Left lung (tissue), 10 donors: ENCODE results near the gene MYOF. TPM values are rescaled to one million over a fixed set of nuclear protein-coding genes. Genes with fewer than 3 reads are reported as not detected.

Experiments used
- ATAC-seq: fragments of 200-7000 bp; cut with Tn5 transposase; one replicate; pipeline ENCODE4 v1.9.1; 2020; ENCODE audit warnings: moderate library complexity
- DNase-seq, 4 donors: peaks; one replicate each; pipeline ENCODE4 v3.0.0-alpha.2; 2013 to 2020
- H3K27ac ChIP-seq, 2 donors: fragments of 200-600 bp; sonication (generic) in 1 of 2; one replicate each; pipeline versions ENCODE4 v1.5.0 to v1.8.0; 2020 to 2021
- H3K27me3 ChIP-seq, 2 donors: fragments of 200-600 bp; sonication (generic) in 1 of 2; one replicate each; pipeline versions ENCODE4 v1.5.0 to v1.8.0; 2020 to 2021
- H3K36me3 ChIP-seq, 2 donors: fragments of 200-600 bp; sonication (generic) in 1 of 2; one replicate each; pipeline versions ENCODE4 v1.5.0 to v1.8.0; 2020 to 2021
- H3K4me1 ChIP-seq, 2 donors: fragments of 200-600 bp; one replicate each; pipeline ENCODE4 v1.8.0; 2021
- H3K4me3 ChIP-seq, 2 donors: fragments of 200-600 bp; sonication (generic) in 1 of 2; one replicate each; pipeline versions ENCODE4 v1.5.0 to v1.8.0; 2020 to 2021; ENCODE audit warnings: mild to moderate bottlenecking in 1 of 2
- H3K9me3 ChIP-seq, 2 donors: fragments of 200-600 bp; sonication (generic) in 1 of 2; one replicate each; pipeline versions ENCODE4 v1.5.0 to v1.8.0; 2020 to 2021
- intact Hi-C, 2 donors: fragments of 100-400 bp; cut with DNase I; formaldehyde crosslinking; loops; one replicate each; pipeline versions ENCODE4 v1.11.2 to v1.14.2; 2022
- polyA plus RNA-seq, 6 donors: library from polyadenylated mRNA; unstranded; fragments of 120-200 nt; gene quantifications; one replicate each; pipeline ENCODE4 v1.2.1, GENCODE V29; 2013; ENCODE audit not compliant: insufficient read length in 6 of 6
- total RNA-seq, 2 donors: library from RNA; stranded (reverse); fragmentation: NEBNext Ultra II Directional; extraction: Animal tissue kit (Norgen Biotek cat#: 25700); gene quantifications; one replicate each; pipeline ENCODE4 v1.2.1, GENCODE V29; 2021
- TF ChIP-seq, protein P1 (sequence below), 2 donors: fragments of 200-600 bp; sonication (generic) in 1 of 2; IDR thresholded peaks; one replicate each; pipeline versions ENCODE4 v1.5.0 to v1.8.0; 2021; ENCODE audit warnings: antibody characterized with exemption in 2 of 2
- donor health status: DM: no; HTN: yes; CAD: no.
- donor health status: DM: no; HTN: no; CAD: no.

The MYOF gene
- total and polyA plus RNA-seq, 8 donors: 54.9 to 295 (median 67.9) TPM

DNA sequence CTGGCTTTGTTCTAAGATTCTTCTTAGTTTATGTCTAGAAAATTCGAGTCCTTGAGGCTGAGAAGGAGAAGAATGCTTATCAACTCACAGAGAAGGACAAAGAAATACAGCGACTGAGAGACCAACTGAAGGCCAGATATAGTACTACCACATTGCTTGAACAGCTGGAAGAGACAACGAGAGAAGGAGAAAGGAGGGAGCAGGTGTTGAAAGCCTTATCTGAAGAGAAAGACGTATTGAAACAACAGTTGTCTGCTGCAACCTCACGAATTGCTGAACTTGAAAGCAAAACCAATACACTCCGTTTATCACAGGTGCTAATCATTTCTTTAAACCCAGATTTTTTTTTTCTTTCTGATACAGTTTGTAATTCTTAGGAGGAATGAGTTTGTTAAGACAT lies 20.9 kb upstream of the MYOF start:
- Histone ChIP-seq H3K9me3 (no peaks in the 10 kb centered on the region), H3K4me1 (peaks cover 0 to 4% of the 10 kb centered on the region in 2 donors), H3K36me3 (no peaks in the 10 kb centered on the region), H3K4me3 (no peak overlapping the region), H3K27me3 (no peaks in the 10 kb centered on the region), H3K27ac (no peak overlapping the region)
- peak; percentile 30 for ATAC-seq
- TF ChIP-seq, protein P1, sequence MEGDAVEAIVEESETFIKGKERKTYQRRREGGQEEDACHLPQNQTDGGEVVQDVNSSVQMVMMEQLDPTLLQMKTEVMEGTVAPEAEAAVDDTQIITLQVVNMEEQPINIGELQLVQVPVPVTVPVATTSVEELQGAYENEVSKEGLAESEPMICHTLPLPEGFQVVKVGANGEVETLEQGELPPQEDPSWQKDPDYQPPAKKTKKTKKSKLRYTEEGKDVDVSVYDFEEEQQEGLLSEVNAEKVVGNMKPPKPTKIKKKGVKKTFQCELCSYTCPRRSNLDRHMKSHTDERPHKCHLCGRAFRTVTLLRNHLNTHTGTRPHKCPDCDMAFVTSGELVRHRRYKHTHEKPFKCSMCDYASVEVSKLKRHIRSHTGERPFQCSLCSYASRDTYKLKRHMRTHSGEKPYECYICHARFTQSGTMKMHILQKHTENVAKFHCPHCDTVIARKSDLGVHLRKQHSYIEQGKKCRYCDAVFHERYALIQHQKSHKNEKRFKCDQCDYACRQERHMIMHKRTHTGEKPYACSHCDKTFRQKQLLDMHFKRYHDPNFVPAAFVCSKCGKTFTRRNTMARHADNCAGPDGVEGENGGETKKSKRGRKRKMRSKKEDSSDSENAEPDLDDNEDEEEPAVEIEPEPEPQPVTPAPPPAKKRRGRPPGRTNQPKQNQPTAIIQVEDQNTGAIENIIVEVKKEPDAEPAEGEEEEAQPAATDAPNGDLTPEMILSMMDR (IDR thresholded peaks at IDR 0.05): no peak
- no peak for DNase-seq
- intact Hi-C loops: no loop called here

DNA sequence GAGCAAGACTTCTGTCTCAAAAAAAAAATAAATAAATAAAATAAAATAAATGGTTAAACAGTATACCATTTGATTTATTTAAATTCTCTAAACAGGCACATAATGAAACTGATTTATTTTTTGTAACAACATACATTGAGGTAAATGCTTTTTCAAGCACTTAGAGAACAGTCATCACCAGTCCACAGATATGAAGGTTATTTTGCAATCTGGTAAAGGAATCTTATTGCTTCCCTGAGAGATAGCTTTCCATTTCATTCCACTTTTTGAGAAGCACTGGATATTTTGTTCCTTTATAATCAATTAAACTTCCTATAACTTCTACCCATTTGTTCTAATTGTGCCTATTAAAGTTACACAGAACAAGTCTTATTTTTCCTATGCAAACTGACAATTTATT lies 19.5 kb upstream of the MYOF start:
- no peak for DNase-seq
- Histone ChIP-seq H3K27me3 (no peaks in the 10 kb centered on the region), H3K4me3 (no peak overlapping the region), H3K9me3 (no peaks in the 10 kb centered on the region), H3K36me3 (no peaks in the 10 kb centered on the region), H3K4me1 (peaks cover 0 to 18% of the 10 kb centered on the region in 2 donors), H3K27ac (no peak overlapping the region)
- no peak for ATAC-seq
- intact Hi-C loops: no loop called here
- TF ChIP-seq, protein P1 (IDR thresholded peaks at IDR 0.05): no peak

GRCh38 chr10:93498166-93498565 lies 16.0 kb upstream of the MYOF start:
- H3K4me1 ChIP-seq: peaks cover 0 to 26% of the 10 kb centered on the region in 2 donors
- H3K9me3 ChIP-seq: no peaks in the 10 kb centered on the region
- DNase-seq (no peak), ATAC-seq (no peak)
- TF ChIP-seq, protein P1 (IDR thresholded peaks at IDR 0.05): no peak
- no peak overlapping the region for H3K4me3 ChIP-seq
- no peaks in the 10 kb centered on the region for H3K36me3 ChIP-seq
- H3K27ac ChIP-seq: no peak overlapping the region
- H3K27me3 ChIP-seq: no peaks in the 10 kb centered on the region
- intact Hi-C loops: no loop called here

DNA sequence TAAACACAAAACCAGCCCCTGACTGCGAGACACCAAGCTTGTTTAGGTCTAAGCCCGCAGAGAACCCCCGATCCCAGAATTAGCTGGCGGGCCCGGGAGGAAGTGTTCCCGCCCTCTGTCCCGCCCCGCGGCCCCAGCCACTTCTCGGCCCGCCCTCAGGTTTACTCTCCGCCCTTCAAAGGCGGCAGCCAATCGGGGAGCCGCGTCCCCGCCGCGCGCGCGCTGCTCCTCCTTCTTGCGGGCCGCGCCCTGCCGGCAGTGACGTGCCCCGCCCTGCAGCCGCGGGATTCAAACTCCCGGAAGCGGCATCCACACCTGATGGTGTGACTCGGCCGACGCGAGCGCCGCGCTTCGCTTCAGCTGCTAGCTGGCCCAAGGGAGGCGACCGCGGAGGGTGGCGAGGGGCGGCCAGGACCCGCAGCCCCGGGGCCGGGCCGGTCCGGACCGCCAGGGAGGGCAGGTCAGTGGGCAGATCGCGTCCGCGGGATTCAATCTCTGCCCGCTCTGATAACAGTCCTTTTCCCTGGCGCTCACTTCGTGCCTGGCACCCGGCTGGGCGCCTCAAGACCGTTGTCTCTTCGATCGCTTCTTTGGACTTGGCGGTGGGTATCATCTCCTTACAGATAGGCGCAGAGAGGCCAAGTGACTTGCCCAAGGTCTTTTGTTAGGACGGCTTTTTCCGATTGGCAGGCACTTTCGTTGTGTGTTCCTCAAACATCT lies 14.3 kb upstream of the MYOF start, which contains the start of gene CEP55:
Gene CEP55 (plus strand): TSS at position 291 of the 720 bp plus-strand sequence. CDS start 3,440 bp downstream, outside the sequence.
- DNase-seq (peak; percentile 91 to 99 (median 96)), ATAC-seq (peak; percentile 100)
- TF ChIP-seq, protein P1 (IDR thresholded peaks at IDR 0.05): no peak
- H3K27ac ChIP-seq: peak within 1 kb of the TSS; percentile 57 to 76
- no peaks in the 10 kb centered on the region for H3K9me3 ChIP-seq
- H3K4me1 ChIP-seq: peaks cover 0 to 26% of the 10 kb centered on the region in 2 donors
- H3K36me3 ChIP-seq: no peaks in the 10 kb centered on the region
- intact Hi-C loops: no loop called here
- peak within 1 kb of the TSS; percentile 49 to 69 for H3K4me3 ChIP-seq
- H3K27me3 ChIP-seq: no peaks in the 10 kb centered on the region

DNA sequence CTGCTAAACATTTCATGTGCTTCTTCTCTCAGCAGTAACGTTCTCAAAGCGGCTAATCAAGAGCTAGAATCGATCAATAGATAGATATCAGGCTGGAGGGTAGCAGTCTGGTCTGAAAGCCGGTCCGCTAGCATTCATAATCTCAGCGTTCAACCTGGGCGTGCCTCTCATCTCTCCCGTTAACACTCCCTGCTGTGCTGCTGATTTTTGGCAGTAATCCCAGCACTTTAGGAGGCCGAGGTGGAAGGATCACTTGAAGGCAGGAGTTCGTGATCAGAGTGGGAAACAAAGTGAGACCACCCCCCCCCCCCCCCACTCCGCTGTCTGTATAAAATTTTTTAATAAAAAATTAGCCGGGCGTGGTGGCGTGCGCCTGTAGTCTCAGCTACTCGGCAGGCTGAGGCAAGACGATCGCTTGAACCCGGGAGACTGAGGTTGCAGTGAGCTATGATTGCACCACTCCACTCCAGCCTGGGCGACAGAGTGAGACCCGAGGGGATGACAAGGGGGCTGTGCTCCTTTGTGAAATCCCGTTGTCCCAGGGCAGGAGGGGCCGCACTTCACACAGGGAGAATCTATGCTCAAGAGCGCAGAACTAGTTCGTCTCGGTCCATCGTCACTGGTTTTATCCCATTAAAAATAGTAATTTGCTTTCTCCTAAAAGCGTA lies 13.7 kb upstream of the MYOF start:
- TF ChIP-seq, protein P1 (IDR thresholded peaks at IDR 0.05): no peak
- intact Hi-C loops: no loop called here
- Histone ChIP-seq H3K4me3 (peak overlapping the region; percentile 49 to 69), H3K36me3 (no peaks in the 10 kb centered on the region), H3K9me3 (no peaks in the 10 kb centered on the region), H3K27ac (peak overlapping the region; percentile 57 to 76), H3K4me1 (peaks cover 0 to 26% of the 10 kb centered on the region in 2 donors), H3K27me3 (no peaks in the 10 kb centered on the region)
- DNase-seq: peak in 2 of 4 donors; percentile 40 to 75
- peak; percentile 67 for ATAC-seq
